Kidney (tissue), 14 donors: ENCODE data around the gene NLRP7. TPM values are rescaled to one million over a fixed set of nuclear protein-coding genes. Genes with fewer than 3 reads are reported as not detected.

Source experiments
- DNase-seq, 5 donors: peaks; one replicate each; pipeline ENCODE4 v3.0.0-alpha.2; 2013 to 2020
- FAIRE-seq: peaks from 2 replicates; lab custom pipeline; 2012; peaks lifted over from hg19 to GRCh38; lab: Jason Lieb, UNC
- H3K27ac ChIP-seq, 2 donors: one replicate each; pipeline ENCODE4 v1.7.0; 2013; ENCODE audit warnings: low read depth in 2 of 2, low read length in 2 of 2, inconsistent platforms in 1 of 2
- H3K27me3 ChIP-seq: one replicate; pipeline ENCODE4 v1.7.1; 2013; ENCODE audit warnings: low read length, inconsistent platforms; ENCODE audit not compliant: control insufficient read depth, insufficient read depth
- H3K36me3 ChIP-seq, 3 donors: one replicate each; pipeline versions ENCODE4 v1.7.0 to v1.7.1; 2013; ENCODE audit warnings: low read length in 3 of 3, control low read depth in 1 of 3, inconsistent platforms in 1 of 3; ENCODE audit not compliant: insufficient read depth in 3 of 3, control insufficient read depth in 2 of 3
- H3K4me1 ChIP-seq, 3 donors: one replicate each; pipeline versions ENCODE4 v1.7.0 to v1.7.1; 2013; ENCODE audit warnings: low read length in 3 of 3, inconsistent platforms in 1 of 3, low read depth in 1 of 3; ENCODE audit not compliant: control insufficient read depth in 2 of 3, insufficient read depth in 2 of 3
- H3K4me3 ChIP-seq, 3 donors: one replicate each; pipeline versions ENCODE4 v1.7.0 to v1.8.1; 2013; ENCODE audit warnings: low read length in 3 of 3, control low read depth in 1 of 3, inconsistent platforms in 1 of 3
- H3K9ac ChIP-seq, 3 donors: one replicate each; pipeline versions ENCODE4 v1.7.0 to v1.7.1; 2013; ENCODE audit warnings: low read length in 3 of 3, control low read depth in 1 of 3, inconsistent platforms in 1 of 3
- H3K9me3 ChIP-seq, 3 donors: one replicate each; pipeline versions ENCODE4 v1.7.0 to v1.7.1; 2013; ENCODE audit warnings: low read length in 3 of 3, control low read depth in 1 of 3, inconsistent platforms in 1 of 3; ENCODE audit not compliant: control insufficient read depth in 2 of 3, insufficient read depth in 1 of 3
- intact Hi-C: fragments of 100-400 bp; cut with DNase I; formaldehyde crosslinking; loops from one replicate; pipeline ENCODE4 v1.11.1; 2022
- polyA plus RNA-seq: library from polyadenylated mRNA; stranded (reverse); fragments of 350-450 nt; fragmentation: Illumina TruSeq; extraction: RNeasy Lipid Tissue Mini Kit (QIAGEN cat#74804); gene quantifications from one replicate; pipeline ENCODE4 v1.2.3, GENCODE V29; 2014; ENCODE audit warnings: low read depth, low replicate concordance; ENCODE audit not compliant: insufficient read depth
- total RNA-seq: library from RNA; stranded (reverse); fragmentation: NEBNext Ultra II Directional; extraction: Animal tissue kit (Norgen Biotek cat#: 25700); gene quantifications from one replicate; pipeline ENCODE4 v1.2.1, GENCODE V29; 2021
- TF ChIP-seq, protein P1 (sequence below): IDR thresholded peaks from 3 replicates; pipeline ENCODE4 v1.5.1; 2012; ENCODE audit warnings: mild to moderate bottlenecking, moderate library complexity, borderline replicate concordance; ENCODE audit not compliant: insufficient read depth; ENCODE audit errors: extremely low read depth
- donor health status: control.
- donor health status: control.
- donor health status: control.
- donor health status: control.
- donor health status: control.
- donor health status: DM: yes; HTN: yes; CAD: no.
- donor health status: Normal renal cell carcinoma (clear cell type).

NLRP7 gene
- total and polyA plus RNA-seq, 2 donors from 2014 or later, result 0.16 TPM; not detected in 1

DNA sequence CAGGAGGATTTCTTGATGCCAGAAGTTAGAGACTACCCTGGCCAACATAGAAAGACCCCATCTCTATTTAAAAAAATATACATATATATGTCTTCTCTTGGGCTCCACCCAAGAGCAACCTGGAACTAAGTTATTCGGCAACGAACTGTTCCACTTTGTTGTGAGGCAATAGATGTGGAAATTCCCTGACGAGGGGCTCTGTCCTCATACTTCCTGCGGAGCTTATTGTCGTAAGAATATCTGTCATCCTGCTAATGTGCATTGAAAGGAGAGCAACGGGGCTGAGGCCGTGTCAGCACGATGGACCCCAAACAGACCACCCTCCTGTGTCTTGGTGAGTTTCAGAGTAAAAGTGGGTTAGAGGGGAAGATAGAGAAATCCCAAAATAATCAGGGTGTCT is 73.3 kb downstream of the NLRP7 start, which contains the start of gene FCAR:
TSS of gene FCAR (plus strand) at position 246 of the 400 bp plus-strand sequence. CDS start at position 301, 55 bp downstream.
- Histone ChIP-seq H3K9ac (no peak within 1 kb of the TSS), H3K9me3 (no peaks in the 10 kb centered on the region), H3K4me1 (no peaks in the 10 kb centered on the region), H3K27ac (no peak within 1 kb of the TSS), H3K36me3 (no peaks in the 10 kb centered on the region), H3K4me3 (no peak within 1 kb of the TSS), H3K27me3 (no peaks in the 10 kb centered on the region)
- TF ChIP-seq, protein P1, sequence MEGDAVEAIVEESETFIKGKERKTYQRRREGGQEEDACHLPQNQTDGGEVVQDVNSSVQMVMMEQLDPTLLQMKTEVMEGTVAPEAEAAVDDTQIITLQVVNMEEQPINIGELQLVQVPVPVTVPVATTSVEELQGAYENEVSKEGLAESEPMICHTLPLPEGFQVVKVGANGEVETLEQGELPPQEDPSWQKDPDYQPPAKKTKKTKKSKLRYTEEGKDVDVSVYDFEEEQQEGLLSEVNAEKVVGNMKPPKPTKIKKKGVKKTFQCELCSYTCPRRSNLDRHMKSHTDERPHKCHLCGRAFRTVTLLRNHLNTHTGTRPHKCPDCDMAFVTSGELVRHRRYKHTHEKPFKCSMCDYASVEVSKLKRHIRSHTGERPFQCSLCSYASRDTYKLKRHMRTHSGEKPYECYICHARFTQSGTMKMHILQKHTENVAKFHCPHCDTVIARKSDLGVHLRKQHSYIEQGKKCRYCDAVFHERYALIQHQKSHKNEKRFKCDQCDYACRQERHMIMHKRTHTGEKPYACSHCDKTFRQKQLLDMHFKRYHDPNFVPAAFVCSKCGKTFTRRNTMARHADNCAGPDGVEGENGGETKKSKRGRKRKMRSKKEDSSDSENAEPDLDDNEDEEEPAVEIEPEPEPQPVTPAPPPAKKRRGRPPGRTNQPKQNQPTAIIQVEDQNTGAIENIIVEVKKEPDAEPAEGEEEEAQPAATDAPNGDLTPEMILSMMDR, result no peak
- DNase-seq (no peak), FAIRE-seq (no peak)
- intact Hi-C loops, result no loop called here

Other genes starting within 250 kb of the NLRP7 start
- gene KIR3DL3, start 223.1 kb downstream of the NLRP7 start, total RNA-seq, result not detected
- gene KIR3DL3, start 223.1 kb downstream of the NLRP7 start, polyA plus RNA-seq, result not detected
- 0.25 TPM for gene KIR2DL3, start 209.0 kb downstream of the NLRP7 start, total RNA-seq
- gene KIR2DL3, start 209.0 kb downstream of the NLRP7 start, polyA plus RNA-seq, result not detected
- 0.25 TPM for gene KIR2DL1, start 177.7 kb downstream of the NLRP7 start, total RNA-seq
- gene KIR2DL1, start 177.7 kb downstream of the NLRP7 start, polyA plus RNA-seq, result not detected
- gene KIR2DL4, start 143.9 kb downstream of the NLRP7 start, total RNA-seq, result 0.25 TPM
- not detected for gene KIR2DL4, start 143.9 kb downstream of the NLRP7 start, polyA plus RNA-seq
- 0.25 TPM for gene KIR3DL1, start 131.1 kb downstream of the NLRP7 start, total RNA-seq
- gene KIR3DL1, start 131.1 kb downstream of the NLRP7 start, polyA plus RNA-seq, result not detected
- gene KIR2DS4, start 114.9 kb downstream of the NLRP7 start, total RNA-seq, result not detected
- not detected for gene KIR2DS4, start 114.9 kb downstream of the NLRP7 start, polyA plus RNA-seq
- gene KIR3DL2, start 97.1 kb downstream of the NLRP7 start, total RNA-seq, result 0.13 TPM
- not detected for gene KIR3DL2, start 97.1 kb downstream of the NLRP7 start, polyA plus RNA-seq
- gene FCAR, start 73.3 kb downstream of the NLRP7 start, total RNA-seq, result 1.8 TPM
- not detected for gene FCAR, start 73.3 kb downstream of the NLRP7 start, polyA plus RNA-seq
- gene NCR1, start 41.4 kb downstream of the NLRP7 start, total RNA-seq, result 0.91 TPM
- not detected for gene NCR1, start 41.4 kb downstream of the NLRP7 start, polyA plus RNA-seq
- 34.4 TPM for gene NLRP2, start 18.8 kb upstream of the NLRP7 start, total RNA-seq
- gene NLRP2, start 18.8 kb upstream of the NLRP7 start, polyA plus RNA-seq, result 2.2 TPM
- 0.35 TPM for gene GP6, start 90.7 kb upstream of the NLRP7 start, total RNA-seq
- 0.73 TPM for gene GP6, start 90.7 kb upstream of the NLRP7 start, polyA plus RNA-seq
- gene RDH13, start 115.6 kb upstream of the NLRP7 start, total RNA-seq, result 38.7 TPM
- gene RDH13, start 115.6 kb upstream of the NLRP7 start, polyA plus RNA-seq, result 24.9 TPM
- 95.0 TPM for gene EPS8L1, start 128.3 kb upstream of the NLRP7 start, total RNA-seq
- 45.4 TPM for gene EPS8L1, start 128.3 kb upstream of the NLRP7 start, polyA plus RNA-seq
- 146 TPM for gene PPP1R12C, start 170.1 kb upstream of the NLRP7 start, total RNA-seq
- gene PPP1R12C, start 170.1 kb upstream of the NLRP7 start, polyA plus RNA-seq, result 89.0 TPM
- not detected for gene TNNT1, start 201.7 kb upstream of the NLRP7 start, total RNA-seq
- gene TNNT1, start 201.7 kb upstream of the NLRP7 start, polyA plus RNA-seq, result not detected
- 0.41 TPM for gene TNNI3, start 210.2 kb upstream of the NLRP7 start, total RNA-seq
- 1.7 TPM for gene TNNI3, start 210.2 kb upstream of the NLRP7 start, polyA plus RNA-seq
- 11.4 TPM for gene DNAAF3, start 219.1 kb upstream of the NLRP7 start, total RNA-seq
- 5.1 TPM for gene DNAAF3, start 219.1 kb upstream of the NLRP7 start, polyA plus RNA-seq
- gene SYT5, start 232.8 kb upstream of the NLRP7 start, total RNA-seq, result not detected
- not detected for gene SYT5, start 232.8 kb upstream of the NLRP7 start, polyA plus RNA-seq